ENCODE measurements around the gene IGLL5. TPM values are rescaled to one million over a fixed set of nuclear protein-coding genes. Genes with fewer than 3 reads are reported as not detected.

IGLL5 gene
- total and polyA plus RNA-seq, 8 donors, result 0.23 to 10.6 (median 0.49) TPM; not detected in 1

GRCh38 chr22:22849640-22850610 is 37.7 kb upstream of the IGLL5 start:
- TF ChIP-seq, protein P1, sequence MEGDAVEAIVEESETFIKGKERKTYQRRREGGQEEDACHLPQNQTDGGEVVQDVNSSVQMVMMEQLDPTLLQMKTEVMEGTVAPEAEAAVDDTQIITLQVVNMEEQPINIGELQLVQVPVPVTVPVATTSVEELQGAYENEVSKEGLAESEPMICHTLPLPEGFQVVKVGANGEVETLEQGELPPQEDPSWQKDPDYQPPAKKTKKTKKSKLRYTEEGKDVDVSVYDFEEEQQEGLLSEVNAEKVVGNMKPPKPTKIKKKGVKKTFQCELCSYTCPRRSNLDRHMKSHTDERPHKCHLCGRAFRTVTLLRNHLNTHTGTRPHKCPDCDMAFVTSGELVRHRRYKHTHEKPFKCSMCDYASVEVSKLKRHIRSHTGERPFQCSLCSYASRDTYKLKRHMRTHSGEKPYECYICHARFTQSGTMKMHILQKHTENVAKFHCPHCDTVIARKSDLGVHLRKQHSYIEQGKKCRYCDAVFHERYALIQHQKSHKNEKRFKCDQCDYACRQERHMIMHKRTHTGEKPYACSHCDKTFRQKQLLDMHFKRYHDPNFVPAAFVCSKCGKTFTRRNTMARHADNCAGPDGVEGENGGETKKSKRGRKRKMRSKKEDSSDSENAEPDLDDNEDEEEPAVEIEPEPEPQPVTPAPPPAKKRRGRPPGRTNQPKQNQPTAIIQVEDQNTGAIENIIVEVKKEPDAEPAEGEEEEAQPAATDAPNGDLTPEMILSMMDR (IDR thresholded peaks at IDR 0.05), result no peak
- intact Hi-C loops (cut with DNase I), result no loop called here
- H3K4me1 ChIP-seq, result no peaks in the 10 kb centered on the region
- H3K27me3 ChIP-seq, result peaks cover 3 to 37% of the 10 kb centered on the region in 2 donors
- DNase-seq (no peak), ATAC-seq (no peak)
- no peak overlapping the region for H3K27ac ChIP-seq
- no peaks in the 10 kb centered on the region for H3K36me3 ChIP-seq
- H3K9me3 ChIP-seq, result no peaks in the 10 kb centered on the region
- H3K4me3 ChIP-seq, result no peak overlapping the region

DNA sequence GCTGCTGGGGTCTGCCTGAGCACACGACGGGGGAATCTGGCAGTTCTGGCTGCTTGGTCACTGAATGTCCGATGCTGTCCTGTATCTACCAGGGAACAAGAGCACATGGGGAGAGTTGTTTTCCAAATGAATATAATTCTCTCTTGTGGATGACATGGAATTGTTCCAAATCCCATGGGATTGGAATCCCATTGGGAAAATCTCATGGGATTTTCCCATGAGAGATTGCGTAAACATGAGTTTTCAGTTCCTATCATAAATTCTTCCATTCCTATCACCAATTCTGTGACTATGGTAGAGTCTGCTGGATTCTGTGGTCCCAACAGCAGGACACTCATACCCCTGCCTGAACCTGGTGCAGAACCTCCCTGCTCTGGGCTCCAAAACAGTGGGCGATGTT is 35.6 kb upstream of the IGLL5 start:
- no peaks in the 10 kb centered on the region for H3K9me3 ChIP-seq
- no peaks in the 10 kb centered on the region for H3K36me3 ChIP-seq
- DNase-seq (no peak), ATAC-seq (no peak)
- H3K4me1 ChIP-seq, result no peaks in the 10 kb centered on the region
- H3K4me3 ChIP-seq, result no peak overlapping the region
- intact Hi-C loops (cut with DNase I), result no loop called here
- H3K27me3 ChIP-seq, result peaks cover 0 to 55% of the 10 kb centered on the region in 2 donors
- TF ChIP-seq, protein P1 (IDR thresholded peaks at IDR 0.05), result no peak
- H3K27ac ChIP-seq, result no peak overlapping the region

DNA sequence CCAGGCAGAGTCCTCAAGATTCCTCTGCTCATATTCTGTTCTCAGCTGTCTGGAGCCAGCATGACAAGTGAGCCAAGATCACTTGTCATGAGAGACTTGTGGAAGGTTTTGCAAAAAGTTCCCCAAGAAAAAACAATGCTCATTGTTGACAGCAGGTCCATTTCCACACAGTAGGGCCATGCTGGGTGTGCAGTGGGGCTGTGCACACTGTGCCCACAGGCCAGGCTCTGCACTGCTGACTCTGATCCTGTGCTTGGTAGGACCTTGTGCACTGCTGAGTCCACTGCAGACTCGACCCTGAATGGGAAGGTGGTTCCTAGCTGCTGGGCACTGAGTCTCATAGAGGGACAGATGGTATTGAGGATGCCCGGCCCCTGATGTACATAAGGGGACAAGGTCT is 33.9 kb upstream of the IGLL5 start:
- Histone ChIP-seq H3K9me3 (no peaks in the 10 kb centered on the region), H3K4me1 (no peaks in the 10 kb centered on the region), H3K4me3 (no peak overlapping the region), H3K27ac (no peak overlapping the region), H3K36me3 (no peaks in the 10 kb centered on the region), H3K27me3 (peaks cover 0 to 54% of the 10 kb centered on the region in 2 donors)
- DNase-seq, result no peak
- ATAC-seq, result no peak
- TF ChIP-seq, protein P1 (IDR thresholded peaks at IDR 0.05), result no peak
- intact Hi-C loops (cut with DNase I), result no loop called here

DNA sequence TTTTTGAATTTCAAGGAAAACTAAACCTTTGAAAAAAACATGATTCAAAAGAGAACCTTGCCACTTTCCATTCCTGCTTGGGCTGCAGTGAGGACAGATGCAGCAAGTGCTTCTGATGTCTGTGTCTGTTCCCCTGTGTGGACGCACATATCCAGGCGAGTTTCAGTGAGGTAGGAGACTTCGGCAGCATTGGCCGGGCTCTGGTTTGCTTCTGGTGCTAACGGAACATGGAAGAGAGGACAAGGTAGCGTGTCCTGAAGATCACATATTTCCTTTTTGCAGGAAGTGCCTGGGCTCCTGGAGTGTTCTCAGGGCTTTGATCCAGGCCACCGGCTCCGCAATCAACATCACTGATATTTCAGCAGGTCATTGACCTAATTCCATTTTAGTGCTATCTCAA is 33.1 kb upstream of the IGLL5 start:
- peaks cover 0 to 54% of the 10 kb centered on the region in 2 donors for H3K27me3 ChIP-seq

DNA sequence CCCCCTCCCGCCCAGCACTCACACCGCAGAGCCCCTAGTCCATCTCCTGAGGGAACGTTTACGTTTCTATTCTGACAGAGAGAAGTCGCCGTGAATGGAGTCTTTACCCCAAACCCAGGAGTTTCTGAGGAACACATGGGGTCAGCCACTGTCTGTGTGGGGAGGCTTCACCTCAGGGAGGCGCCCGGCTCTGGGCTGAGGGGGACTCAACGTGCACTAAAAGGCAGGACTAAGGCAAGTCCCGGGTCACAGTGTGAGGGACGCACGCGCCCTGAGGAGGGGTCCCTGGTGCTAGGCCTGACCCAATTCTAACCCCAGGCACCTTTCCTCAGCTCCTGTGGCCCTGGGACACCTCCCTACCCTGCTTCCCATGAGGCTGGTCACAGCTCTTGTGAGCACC is 32.5 kb upstream of the IGLL5 start:
- H3K27ac ChIP-seq, result no peak overlapping the region
- H3K27me3 ChIP-seq, result peaks cover 0 to 54% of the 10 kb centered on the region in 2 donors
- intact Hi-C loops (cut with DNase I), result no loop called here
- TF ChIP-seq, protein P1 (IDR thresholded peaks at IDR 0.05), result no peak
- H3K36me3 ChIP-seq, result no peaks in the 10 kb centered on the region
- no peak for ATAC-seq
- H3K9me3 ChIP-seq, result no peaks in the 10 kb centered on the region
- no peaks in the 10 kb centered on the region for H3K4me1 ChIP-seq
- no peak overlapping the region for H3K4me3 ChIP-seq
- DNase-seq, result peak in 1 of 4 donors; percentile 77

More for the DNA sequence above, 33.1 kb upstream of the IGLL5 start:
- DNase-seq, result no peak
- Histone ChIP-seq H3K27ac (no peak overlapping the region), H3K4me1 (no peaks in the 10 kb centered on the region), H3K4me3 (no peak overlapping the region), H3K9me3 (no peaks in the 10 kb centered on the region), H3K36me3 (no peaks in the 10 kb centered on the region)
- intact Hi-C loops (cut with DNase I), result no loop called here
- no peak for ATAC-seq
- TF ChIP-seq, protein P1 (IDR thresholded peaks at IDR 0.05), result no peak

Measured in left lung (tissue), 10 donors.